Measurements from ENCODE around the gene RPS15. TPM values are rescaled to one million over a fixed set of nuclear protein-coding genes. Genes with fewer than 3 reads are reported as not detected.
"Not testable (repeated sequence)": the region's sequence is repeated elsewhere in the genome, so short reads cannot be mapped to it uniquely, and the experiment has no call there.

Gene RPS15
- total RNA-seq, 2 experiments from 2014 or later = 1,438 to 1,457 TPM

DNA sequence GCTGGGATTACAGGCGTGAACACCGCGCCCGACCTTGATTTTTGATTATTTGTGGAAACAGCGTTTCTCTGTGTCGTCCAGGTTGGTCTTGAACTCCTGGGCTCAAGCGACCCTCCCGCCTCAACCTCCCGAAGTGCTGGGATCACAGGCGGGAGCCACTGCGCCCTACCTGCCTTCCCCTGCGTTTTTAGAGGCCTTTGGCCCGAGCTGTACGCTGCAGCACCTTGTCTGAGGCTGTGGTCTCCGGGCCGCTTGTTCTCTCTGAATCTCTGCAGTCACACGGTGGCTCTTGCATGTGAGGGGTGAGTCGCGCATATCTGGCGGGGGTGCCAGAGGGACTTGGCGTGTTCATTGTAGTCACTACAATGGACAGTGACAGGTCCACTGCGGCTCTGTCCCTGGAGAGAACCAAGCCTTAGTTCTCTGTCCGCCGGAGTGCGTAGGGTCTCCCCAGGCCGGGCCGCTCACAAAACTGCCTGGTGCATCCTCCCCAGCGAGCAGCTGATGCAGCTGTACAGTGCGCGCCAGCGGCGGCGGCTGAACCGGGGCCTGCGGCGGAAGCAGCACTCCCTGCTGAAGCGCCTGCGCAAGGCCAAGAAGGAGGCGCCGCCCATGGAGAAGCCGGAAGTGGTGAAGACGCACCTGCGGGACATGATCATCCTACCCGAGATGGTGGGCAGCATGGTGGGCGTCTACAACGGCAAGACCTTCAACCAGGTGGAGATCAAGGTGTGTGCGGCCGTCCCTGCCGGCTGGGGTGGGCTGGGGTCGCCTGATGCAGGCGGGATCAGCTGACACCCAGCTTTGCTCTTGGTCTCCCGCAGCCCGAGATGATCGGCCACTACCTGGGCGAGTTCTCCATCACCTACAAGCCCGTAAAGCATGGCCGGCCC, 1.6 kb downstream of the RPS15 start:
- H3K27ac Mint-ChIP-seq = peak overlapping the region; percentile 80
- not testable (repeated sequence) for ATAC-seq (ENCODE audit: low read depth); H3K9me3 Mint-ChIP-seq; DNase-seq; H3K27me3 Mint-ChIP-seq
- peak overlapping the region; percentile 99 for H3K4me3 Mint-ChIP-seq
- POLR2A ChIA-PET = interaction anchor here (0.9 kb wide), 1 partner anchor 30 kb away, joined by 5 read pairs; no protein-coding TSS in a partner anchor
- H3K36me3 Mint-ChIP-seq = peaks cover 25% of the 10 kb centered on the region
- H3K4me1 Mint-ChIP-seq = peaks cover 13% of the 10 kb centered on the region

DNA sequence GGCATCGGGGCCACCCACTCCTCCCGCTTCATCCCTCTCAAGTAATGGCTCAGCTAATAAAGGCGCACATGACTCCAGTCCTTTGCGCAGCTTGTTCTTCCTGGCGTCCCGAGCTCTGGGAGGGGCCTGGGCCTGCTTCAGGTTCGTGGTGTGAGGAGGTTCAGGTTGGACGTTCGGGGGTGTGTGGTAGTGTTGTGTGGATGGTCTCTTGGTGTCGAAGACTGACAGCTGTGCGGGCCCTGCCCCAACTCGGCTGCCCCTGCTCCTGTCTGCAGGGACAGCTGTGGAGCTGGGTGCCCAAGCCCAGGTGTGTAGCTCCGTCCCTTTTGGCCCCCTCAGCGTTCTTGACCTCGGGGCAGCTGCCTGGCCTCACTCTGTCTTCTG, 2.2 kb downstream of the RPS15 start:
- DNase-seq = peak; percentile 27
- Mint-ChIP-seq H3K4me3 (peak overlapping the region; percentile 99), H3K4me1 (peaks cover 13% of the 10 kb centered on the region), H3K27me3 (no peaks in the 10 kb centered on the region), H3K36me3 (peaks cover 22% of the 10 kb centered on the region), H3K27ac (no peak overlapping the region), H3K9me3 (no peaks in the 10 kb centered on the region)
- POLR2A ChIA-PET = no interaction called here
- no peak for ATAC-seq (ENCODE audit: low read depth)

GRCh38 chr19:1441022-1441426, 2.8 kb downstream of the RPS15 start:
- H3K27me3 Mint-ChIP-seq = no peaks in the 10 kb centered on the region
- H3K4me1 Mint-ChIP-seq = peaks cover 13% of the 10 kb centered on the region
- ATAC-seq (ENCODE audit: low read depth) = no peak
- POLR2A ChIA-PET = interaction anchor here (0.6 to 1.1 kb wide), 4 partner anchors 172 to 1860 kb away, joined by 3 to 6 read pairs (median 4); partner anchors contain the start of gene CIRBP
- H3K27ac Mint-ChIP-seq = no peak overlapping the region
- peak overlapping the region; percentile 99 for H3K4me3 Mint-ChIP-seq
- peaks cover 20% of the 10 kb centered on the region for H3K36me3 Mint-ChIP-seq
- no peak for DNase-seq
- H3K9me3 Mint-ChIP-seq = no peaks in the 10 kb centered on the region

- Mint-ChIP-seq H3K4me1 (peaks cover 13% of the 10 kb centered on the region), H3K27me3 (peaks cover 3% of the 10 kb centered on the region), H3K4me3 (no peak overlapping the region), H3K9me3 (no peaks in the 10 kb centered on the region), H3K36me3 (peaks cover 20% of the 10 kb centered on the region), H3K27ac (no peak overlapping the region)
- POLR2A ChIA-PET = interaction anchor here (0.6 to 1.1 kb wide), 3 partner anchors 173 to 354 kb away, joined by 3 to 6 read pairs (median 4); partner anchors contain the start of gene CIRBP
- ATAC-seq (ENCODE audit: low read depth) (no peak), DNase-seq (no peak)
Measured at GRCh38 chr19:1441677-1442438, 3.7 kb downstream of the RPS15 start.

DNA sequence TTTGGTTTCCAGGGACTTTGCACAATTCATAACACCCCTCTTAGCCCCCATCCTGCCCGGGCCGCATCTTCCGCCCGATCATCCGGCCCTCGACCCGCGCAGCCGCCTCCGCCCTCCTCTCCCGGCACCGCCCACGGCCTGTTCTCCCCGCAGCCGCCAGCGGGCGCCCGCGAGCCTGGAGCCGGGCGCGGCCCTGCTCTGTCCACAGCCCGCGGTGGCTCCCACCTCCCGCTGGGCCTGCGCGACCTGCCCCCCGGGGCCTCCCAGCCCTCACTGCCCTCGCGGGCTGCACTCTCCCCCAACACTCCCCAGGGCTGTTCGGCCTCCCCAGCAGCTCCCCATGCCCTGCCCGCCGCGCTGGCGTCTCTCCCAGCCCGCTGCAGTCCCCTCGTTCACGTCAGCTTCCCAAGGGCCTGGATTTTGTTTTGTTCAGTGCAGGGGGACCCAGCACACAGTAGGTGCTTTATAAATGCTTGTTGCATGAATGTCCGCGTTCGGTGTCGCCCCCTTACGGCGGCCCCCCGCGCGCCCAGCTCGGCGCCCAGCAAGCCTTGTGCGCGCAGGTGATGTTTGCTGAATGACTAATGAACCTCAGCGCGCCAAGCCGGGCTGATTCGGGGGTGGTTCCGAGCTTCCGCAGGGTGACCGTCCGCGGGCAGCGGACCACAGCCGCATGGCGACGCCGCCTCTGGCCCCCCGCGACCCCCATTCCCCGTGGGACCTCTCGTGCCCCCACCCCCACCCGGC, 7.2 kb downstream of the RPS15 start:
- Mint-ChIP-seq H3K27me3 (peaks cover 30% of the 10 kb centered on the region), H3K4me1 (peaks cover 8% of the 10 kb centered on the region), H3K36me3 (peaks cover 8% of the 10 kb centered on the region), H3K4me3 (peak overlapping the region; percentile 80), H3K27ac (peak overlapping the region; percentile 65), H3K9me3 (no peaks in the 10 kb centered on the region)
- ATAC-seq (ENCODE audit: low read depth) (peak; percentile 93), DNase-seq (peak; percentile 94)
- POLR2A ChIA-PET = interaction anchor here (1.4 to 1.6 kb wide), 2 partner anchors 24 to 201 kb away, joined by 3 to 4 read pairs; no protein-coding TSS in a partner anchor

DNA sequence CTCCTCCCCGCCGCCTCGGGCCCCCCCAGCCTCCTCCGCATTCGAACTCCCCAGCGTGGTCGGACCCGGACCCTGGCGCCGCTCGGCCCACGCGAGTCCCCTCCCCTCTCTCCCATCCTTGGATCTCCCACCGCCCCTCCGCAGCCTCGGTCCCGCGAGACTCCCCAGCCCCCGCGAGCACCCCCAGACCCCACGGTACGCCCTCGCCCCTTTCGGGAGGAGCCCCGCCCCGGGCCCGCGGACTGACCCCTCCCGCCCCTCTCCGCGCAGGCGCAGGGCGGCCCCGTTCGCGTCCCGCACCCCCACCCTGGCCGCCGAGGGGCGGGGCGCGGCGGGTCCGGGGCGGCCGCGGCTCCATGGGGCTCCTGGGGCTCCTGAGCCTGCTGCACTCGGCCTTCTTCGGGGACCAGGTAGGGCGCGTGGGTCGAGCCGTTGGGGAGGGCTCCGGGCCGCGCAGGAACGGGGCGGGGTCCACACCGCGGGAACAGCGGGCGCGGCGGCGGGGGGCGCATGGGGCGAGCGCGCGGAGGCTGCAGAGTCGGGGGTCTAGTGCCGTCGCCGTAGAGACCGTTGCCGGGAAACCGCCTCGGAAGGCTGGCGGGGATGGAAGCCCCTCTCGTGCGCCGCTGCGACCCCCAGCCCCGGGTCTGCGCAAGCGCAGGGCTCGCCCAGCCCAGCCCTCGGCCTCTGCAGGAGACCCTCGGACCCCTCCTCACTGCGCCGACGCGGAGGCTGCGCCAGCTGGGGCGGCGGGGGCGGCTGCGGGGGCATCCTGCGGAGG, 7.9 kb downstream of the RPS15 start:
- peak; percentile 40 for DNase-seq
- POLR2A ChIA-PET = interaction anchor here (1.1 to 1.2 kb wide), 2 partner anchors 11 to 177 kb away, joined by 3 read pairs; partner anchors contain the start of gene CIRBP
- Mint-ChIP-seq H3K4me1 (peaks cover 8% of the 10 kb centered on the region), H3K4me3 (no peak overlapping the region), H3K27ac (no peak overlapping the region), H3K27me3 (peaks cover 38% of the 10 kb centered on the region), H3K9me3 (no peaks in the 10 kb centered on the region), H3K36me3 (peaks cover 2% of the 10 kb centered on the region)
- ATAC-seq (ENCODE audit: low read depth) = no peak

- Mint-ChIP-seq H3K27me3 (peaks cover 42% of the 10 kb centered on the region), H3K4me1 (peaks cover 8% of the 10 kb centered on the region), H3K9me3 (no peaks in the 10 kb centered on the region), H3K4me3 (no peak overlapping the region), H3K36me3 (no peaks in the 10 kb centered on the region), H3K27ac (no peak overlapping the region)
- DNase-seq (peak; percentile 70), ATAC-seq (ENCODE audit: low read depth) (no peak)
- POLR2A ChIA-PET = interaction anchor here (1.1 to 1.2 kb wide), 2 partner anchors 10 to 177 kb away, joined by 3 read pairs; partner anchors contain the start of gene CIRBP
Measured at GRCh38 chr19:1446713-1447481, 8.7 kb downstream of the RPS15 start.

- H3K27me3 Mint-ChIP-seq = peaks cover 48% of the 10 kb centered on the region
- peaks cover 8% of the 10 kb centered on the region for H3K4me1 Mint-ChIP-seq
- DNase-seq (no peak), ATAC-seq (ENCODE audit: low read depth) (no peak)
- POLR2A ChIA-PET = interaction anchor here (1.2 kb wide), 1 partner anchor 9 kb away, joined by 3 read pairs; no protein-coding TSS in a partner anchor
- H3K9me3 Mint-ChIP-seq = no peaks in the 10 kb centered on the region
- H3K27ac Mint-ChIP-seq = no peak overlapping the region
- H3K4me3 Mint-ChIP-seq = no peak overlapping the region
- H3K36me3 Mint-ChIP-seq = no peaks in the 10 kb centered on the region
Measured at GRCh38 chr19:1447504-1447903, 9.3 kb downstream of the RPS15 start.

DNA sequence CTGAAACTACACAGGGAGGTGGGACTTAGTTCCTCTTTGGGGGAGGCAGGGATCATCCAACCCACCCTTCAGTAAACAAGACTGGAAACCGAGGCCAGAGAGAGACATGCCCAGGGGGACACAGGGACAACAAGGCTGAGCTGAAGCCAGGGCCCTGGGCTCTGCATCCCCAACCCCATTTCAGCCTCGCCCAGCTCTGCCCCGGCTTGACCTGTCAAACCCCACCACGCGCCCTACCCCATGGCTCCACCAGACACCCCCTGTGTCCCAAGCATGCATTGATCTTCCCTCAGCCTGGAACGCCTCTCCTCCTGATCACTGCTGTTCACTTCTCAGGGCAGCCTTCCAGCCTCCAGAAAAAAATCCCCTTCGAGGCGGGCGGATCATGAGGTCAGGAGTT, 9.7 kb downstream of the RPS15 start:
- Mint-ChIP-seq H3K27me3 (peaks cover 48% of the 10 kb centered on the region), H3K27ac (no peak overlapping the region), H3K36me3 (no peaks in the 10 kb centered on the region), H3K4me1 (peaks cover 8% of the 10 kb centered on the region), H3K4me3 (peak overlapping the region; percentile 6), H3K9me3 (no peaks in the 10 kb centered on the region)
- POLR2A ChIA-PET = no interaction called here
- no peak for ATAC-seq (ENCODE audit: low read depth)
- DNase-seq = no peak

- H3K4me1 Mint-ChIP-seq = peaks cover 4% of the 10 kb centered on the region
- no peak within 1 kb of the TSS for H3K27ac Mint-ChIP-seq
- peak; percentile 11 for ATAC-seq (ENCODE audit: low read depth)
- H3K36me3 Mint-ChIP-seq = no peaks in the 10 kb centered on the region
- no peak for DNase-seq
- no peaks in the 10 kb centered on the region for H3K9me3 Mint-ChIP-seq
- no peak within 1 kb of the TSS for H3K4me3 Mint-ChIP-seq
- POLR2A ChIA-PET = no interaction called here
- peaks cover 58% of the 10 kb centered on the region for H3K27me3 Mint-ChIP-seq
Measured at GRCh38 chr19:1449467-1450442, 11.6 kb downstream of the RPS15 start, which contains the start of gene APC2. TSS of gene APC2 (plus strand) at chr19:1450121. CDS start at chr19:1453002, 2,881 bp downstream.
